Osteoblast (primary cell): Measurements from ENCODE around the gene TRIO. TPM values are rescaled to one million over a fixed set of nuclear protein-coding genes. Genes with fewer than 3 reads are reported as not detected.

ENCODE experiments used
- DNase-seq: peaks from one replicate; pipeline ENCODE4 v3.0.0; 2011; ENCODE audit warnings: low spot score, mixed read lengths; ENCODE audit not compliant: insufficient read length; ENCODE audit errors: missing footprints
- H2AFZ ChIP-seq: 2 replicates; pipeline ENCODE4 v1.6.0; 2011; ENCODE audit warnings: mild to moderate bottlenecking, low read length
- H3K27ac ChIP-seq: 2 replicates; pipeline ENCODE4 v1.5.1; 2011; ENCODE audit warnings: mild to moderate bottlenecking, low read depth, low read length, moderate library complexity
- H3K27me3 ChIP-seq: 2 replicates; pipeline ENCODE4 v1.6.0; 2012; ENCODE audit warnings: mild to moderate bottlenecking, control low read depth, inconsistent platforms, low read length, moderate library complexity; ENCODE audit not compliant: insufficient read depth
- H3K36me3 ChIP-seq: 2 replicates; pipeline ENCODE4 v1.5.1; 2011; ENCODE audit warnings: mild to moderate bottlenecking, low read length, control low read depth, moderate library complexity; ENCODE audit not compliant: insufficient read depth
- H3K4me1 ChIP-seq: 2 replicates; pipeline ENCODE4 v1.5.1; 2011; ENCODE audit warnings: mild to moderate bottlenecking, low read length, control low read depth, moderate library complexity; ENCODE audit not compliant: insufficient read depth
- H3K4me2 ChIP-seq: 2 replicates; pipeline ENCODE4 v1.6.0; 2011; ENCODE audit warnings: mild to moderate bottlenecking, low read length; ENCODE audit not compliant: insufficient read depth
- H3K4me3 ChIP-seq: fragments of 200-600 bp; sonication (generic); 3 replicates; pipeline ENCODE4 v1.5.1; 2012; ENCODE audit warnings: mild to moderate bottlenecking, low read length, inconsistent platforms; ENCODE audit not compliant: insufficient read depth
- H3K79me2 ChIP-seq: 2 replicates; pipeline ENCODE4 v1.6.0; 2012; ENCODE audit warnings: mild to moderate bottlenecking, low read length, control low read depth, inconsistent platforms; ENCODE audit not compliant: insufficient read depth
- H3K9me3 ChIP-seq: 2 replicates; pipeline ENCODE4 v1.5.1; 2011; ENCODE audit warnings: low read depth, low read length, control low read depth
- H4K20me1 ChIP-seq: 2 replicates; pipeline ENCODE4 v1.6.0; 2012; ENCODE audit warnings: mild to moderate bottlenecking, low read length, control low read depth; ENCODE audit not compliant: insufficient read depth
- CTCF ChIP-seq: IDR thresholded peaks from 2 replicates; pipeline ENCODE4 v1.5.1; 2011; ENCODE audit warnings: mild to moderate bottlenecking, low read depth, low read length, moderate library complexity; ENCODE audit errors: extremely low read depth
- total RNA-seq: library from RNA; depleted of rRNA; stranded (reverse); fragments of >200 nt; gene quantifications from 2 replicates; pipeline ENCODE4 v1.2.3, GENCODE V29; 2012

Gene TRIO
- total RNA-seq, 1 donor, result 274 TPM

GRCh38 chr5:14436801-14437542, 293.8 kb downstream of the TRIO start:
- Histone ChIP-seq H3K4me2 (no peak overlapping the region), H3K27ac (peak overlapping the region; percentile 96), H3K4me3 (no peak overlapping the region), H3K9me3 (no peaks in the 10 kb centered on the region), H2AFZ (no peak overlapping the region), H4K20me1 (peaks cover 18% of the 10 kb centered on the region), H3K4me1 (peaks cover 38% of the 10 kb centered on the region), H3K79me2 (peaks cover 79% of the 10 kb centered on the region), H3K36me3 (peaks cover 25% of the 10 kb centered on the region), H3K27me3 (no peaks in the 10 kb centered on the region)
- TF ChIP-seq CTCF, result no peak
- DNase-seq, result no peak

- Histone ChIP-seq H4K20me1 (peaks cover 25% of the 10 kb centered on the region), H3K4me1 (peaks cover 49% of the 10 kb centered on the region)
- DNase-seq, result no peak
These were observed 295.1 kb downstream of the TRIO start for GRCh38 chr5:14438195-14438606.

GRCh38 chr5:14439087-14439871, 296.1 kb downstream of the TRIO start:
- H3K27me3 ChIP-seq, result no peaks in the 10 kb centered on the region
- H3K4me1 ChIP-seq, result peaks cover 59% of the 10 kb centered on the region
- H3K4me3 ChIP-seq, result peak overlapping the region; percentile 26
- no peak for DNase-seq
- H3K27ac ChIP-seq, result peak overlapping the region; percentile 96
- peaks cover 84% of the 10 kb centered on the region for H3K79me2 ChIP-seq
- peak overlapping the region; percentile 92 for H3K4me2 ChIP-seq
- peaks cover 27% of the 10 kb centered on the region for H3K36me3 ChIP-seq
- H4K20me1 ChIP-seq, result peaks cover 28% of the 10 kb centered on the region
- H2AFZ ChIP-seq, result no peak overlapping the region
- no peaks in the 10 kb centered on the region for H3K9me3 ChIP-seq
- TF ChIP-seq CTCF, result no peak

More at GRCh38 chr5:14438195-14438606, 295.1 kb downstream of the TRIO start:
- no peak overlapping the region for H2AFZ ChIP-seq
- no peak overlapping the region for H3K4me3 ChIP-seq
- H3K9me3 ChIP-seq, result no peaks in the 10 kb centered on the region
- no peaks in the 10 kb centered on the region for H3K27me3 ChIP-seq
- peak overlapping the region; percentile 96 for H3K27ac ChIP-seq
- TF ChIP-seq CTCF, result no peak
- H3K4me2 ChIP-seq, result no peak overlapping the region
- peaks cover 23% of the 10 kb centered on the region for H3K36me3 ChIP-seq
- peaks cover 79% of the 10 kb centered on the region for H3K79me2 ChIP-seq

GRCh38 chr5:14440223-14440581, 297.1 kb downstream of the TRIO start:
- Histone ChIP-seq H3K36me3 (peaks cover 28% of the 10 kb centered on the region), H2AFZ (peak overlapping the region; percentile 15), H3K27ac (peak overlapping the region; percentile 96), H3K79me2 (peaks cover 85% of the 10 kb centered on the region), H3K4me1 (peaks cover 67% of the 10 kb centered on the region), H4K20me1 (peaks cover 28% of the 10 kb centered on the region), H3K4me2 (peak overlapping the region; percentile 92), H3K4me3 (peak overlapping the region; percentile 74), H3K9me3 (no peaks in the 10 kb centered on the region), H3K27me3 (no peaks in the 10 kb centered on the region)
- TF ChIP-seq CTCF, result no peak
- no peak for DNase-seq
